NCI-H69 (cell line): ENCODE measurements around the gene FCSK.
A peak's percentile ranks its signal among the peaks of the same experiment; 100 is the strongest.

Source experiments
- DNase-seq: peaks from one replicate; lab custom pipeline; 2025; lab: John Stamatoyannopoulos, UW

FCSK gene

GRCh38 chr16:70480127-70481105 is 26.0 kb downstream of the FCSK start:
- DNase-seq = peak; percentile 3

- DNase-seq = no peak
Observed at GRCh38 chr16:70481929-70482536, 27.6 kb downstream of the FCSK start.

GRCh38 chr16:70482624-70483023 is 28.2 kb downstream of the FCSK start:
- DNase-seq = no peak

- no peak for DNase-seq
Observed at GRCh38 chr16:70483426-70483825, 29.0 kb downstream of the FCSK start.

GRCh38 chr16:70484867-70485266 is 30.5 kb downstream of the FCSK start:
- no peak for DNase-seq

GRCh38 chr16:70490261-70490660 is 35.9 kb downstream of the FCSK start:
- no peak for DNase-seq

- DNase-seq = no peak
Observed at GRCh38 chr16:70493802-70494201, 39.4 kb downstream of the FCSK start.

GRCh38 chr16:70494202-70494770 is 39.9 kb downstream of the FCSK start:
- DNase-seq = no peak

DNA sequence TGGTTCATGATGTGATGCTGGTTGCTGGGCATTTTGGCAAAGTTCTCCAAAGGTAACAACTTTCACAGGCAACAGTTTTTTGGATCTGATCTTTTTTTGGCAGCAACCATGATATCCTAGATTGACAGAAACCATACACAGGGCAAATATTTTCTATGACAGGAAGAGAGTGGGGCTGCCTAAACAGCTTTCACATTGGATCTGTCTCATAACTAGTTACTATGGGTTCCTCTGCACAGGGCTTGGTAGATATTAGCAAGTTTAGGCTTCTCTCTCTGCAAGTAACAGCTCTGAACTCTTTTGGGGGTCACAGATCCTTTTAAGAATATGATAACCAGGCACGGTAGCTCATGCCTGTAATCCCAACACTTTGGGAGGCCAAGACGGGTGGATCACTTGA is 40.4 kb downstream of the FCSK start:
- no peak for DNase-seq

- DNase-seq = no peak
Observed at GRCh38 chr16:70495425-70496182, 41.2 kb downstream of the FCSK start.

GRCh38 chr16:70496513-70496912 is 42.1 kb downstream of the FCSK start:
- no peak for DNase-seq

- no peak for DNase-seq
Observed at GRCh38 chr16:70508752-70509151, 54.4 kb downstream of the FCSK start.

- no peak for DNase-seq
Observed at GRCh38 chr16:70510216-70510615, 55.8 kb downstream of the FCSK start.

DNA sequence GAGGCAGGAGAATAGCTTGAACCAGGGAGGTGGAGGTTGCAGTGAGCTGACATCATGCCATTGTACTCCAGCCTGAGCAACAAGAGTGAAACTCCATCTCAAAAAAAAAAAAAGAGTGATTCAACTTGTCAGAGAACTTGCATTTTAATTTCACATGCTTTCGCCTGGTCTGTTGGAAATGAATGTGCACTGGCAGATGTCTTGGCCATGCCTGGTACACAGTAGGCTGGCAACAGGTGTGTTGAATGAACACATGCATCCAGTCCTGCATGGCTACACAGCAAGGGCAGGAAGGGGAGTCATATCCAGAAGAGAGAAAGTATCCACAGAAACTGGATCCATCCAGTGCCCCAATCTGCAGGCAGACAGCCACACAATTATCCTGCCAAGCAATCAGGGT is 57.4 kb downstream of the FCSK start:
- no peak for DNase-seq

- no peak for DNase-seq
Observed at GRCh38 chr16:70512456-70512855, 58.1 kb downstream of the FCSK start.

GRCh38 chr16:70520612-70521297 is 66.4 kb downstream of the FCSK start:
- no peak for DNase-seq

DNA sequence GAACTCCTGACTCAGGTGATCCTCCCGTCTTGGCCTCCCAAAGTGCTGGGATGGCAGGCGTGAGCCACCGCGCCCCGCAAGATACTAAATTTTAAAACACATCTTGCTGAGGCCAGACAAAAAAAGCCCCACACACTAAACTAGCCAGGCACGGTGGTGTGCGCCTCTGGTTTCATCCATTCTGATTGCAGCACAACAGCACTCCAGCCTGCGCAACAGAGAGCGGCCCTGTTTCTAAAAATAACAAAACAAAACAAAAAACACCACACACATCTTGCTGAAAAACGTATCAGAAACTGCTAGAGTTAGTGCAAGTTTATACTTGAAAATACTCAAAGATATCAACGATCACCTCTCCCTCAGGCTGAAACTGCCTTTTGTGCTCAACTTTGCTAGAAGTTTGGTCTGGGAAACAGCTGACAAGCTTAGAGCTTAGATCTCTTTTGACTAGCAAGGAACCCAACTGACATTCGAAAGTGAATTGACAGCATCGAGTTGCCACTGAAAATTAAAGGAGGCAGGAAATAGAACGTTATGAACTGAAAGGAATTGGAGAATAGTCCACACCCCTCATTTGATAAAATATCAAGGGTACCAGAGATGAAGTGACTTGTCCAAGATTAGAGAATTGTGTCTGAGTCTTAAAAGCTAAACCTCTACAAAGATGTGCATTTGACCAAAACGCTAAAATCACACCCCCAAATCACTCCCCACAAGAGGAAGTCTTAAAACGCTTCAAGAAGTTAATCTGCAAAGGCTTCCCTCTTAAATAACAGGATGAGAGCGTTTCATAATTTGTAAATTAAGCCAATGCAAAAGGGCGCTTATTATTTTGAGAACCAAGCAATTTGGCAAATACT is 68.1 kb downstream of the FCSK start:
- DNase-seq = no peak

- peak; percentile 85 for DNase-seq
Observed at GRCh38 chr16:70523076-70523742, 68.8 kb downstream of the FCSK start, which contains the start of gene COG4. Gene COG4, minus strand, starts transcription at chr16:70523554. Its CDS starts 11 bp downstream, at chr16:70523543.

- peak; percentile 82 for DNase-seq
Observed at GRCh38 chr16:70523743-70524398, 69.5 kb downstream of the FCSK start, which contains the start of gene SF3B3. Gene SF3B3, plus strand, starts transcription at chr16:70523816. Its CDS starts 2,841 bp downstream, at chr16:70526657.
